Neural progenitor cell (in vitro differentiated cells): ENCODE results near the gene VWF. TPM values are rescaled to one million over a fixed set of nuclear protein-coding genes. Genes with fewer than 3 reads are reported as not detected.

Source experiments
- DNase-seq: peaks from one replicate; pipeline ENCODE4 v3.0.0-alpha.2; 2016; ENCODE audit warnings: low spot score
- H2AFZ ChIP-seq: fragments of 200-600 bp; sonication (generic); replicated peaks from 2 replicates; pipeline ENCODE4 v1.6.1; 2016; ENCODE audit warnings: antibody characterized with exemption
- H3F3A ChIP-seq: fragments of 200-600 bp; sonication (generic); 2 replicates; pipeline ENCODE4 v1.6.1; 2016; ENCODE audit warnings: antibody characterized with exemption, low read depth
- H3K27ac ChIP-seq: fragments of 200-600 bp; sonication (generic); 2 replicates; pipeline ENCODE4 v1.5.1; 2016; ENCODE audit warnings: mild to moderate bottlenecking
- H3K27me3 ChIP-seq: fragments of 200-600 bp; sonication (generic); 2 replicates; pipeline ENCODE4 v1.6.1; 2016; ENCODE audit warnings: mild to moderate bottlenecking, moderate library complexity
- H3K36me3 ChIP-seq: fragments of 200-600 bp; sonication (generic); 2 replicates; pipeline ENCODE4 v1.5.1; 2016
- H3K4me1 ChIP-seq: fragments of 200-600 bp; sonication (generic); 2 replicates; pipeline ENCODE4 v1.6.1; 2016; ENCODE audit warnings: mixed run types
- H3K4me2 ChIP-seq: fragments of 200-600 bp; sonication (generic); 2 replicates; pipeline ENCODE4 v1.6.1; 2016
- H3K4me3 ChIP-seq: fragments of 200-600 bp; sonication (generic); 2 replicates; pipeline ENCODE4 v1.5.1; 2016
- H3K79me2 ChIP-seq: fragments of 200-600 bp; sonication (generic); 2 replicates; pipeline ENCODE4 v1.6.1; 2016; ENCODE audit warnings: low read depth
- H3K9ac ChIP-seq: fragments of 200-600 bp; sonication (generic); 2 replicates; pipeline ENCODE4 v1.6.1; 2016
- H3K9me3 ChIP-seq: fragments of 200-600 bp; sonication (generic); 2 replicates; pipeline ENCODE4 v1.5.1; 2016; ENCODE audit warnings: low read depth
- H4K20me1 ChIP-seq: fragments of 200-600 bp; sonication (generic); 2 replicates; pipeline ENCODE4 v1.6.1; 2016; ENCODE audit warnings: low read depth
- H3K27ac Mint-ChIP-seq: 3 replicates; pipeline ENCODE4 v1.8.0; 2021; ENCODE audit warnings: mixed read lengths
- H3K27me3 Mint-ChIP-seq: 2 replicates; pipeline ENCODE4 v1.8.0; 2022; ENCODE audit warnings: low read depth, mild to moderate bottlenecking, inconsistent platforms, moderate library complexity, mixed read lengths; ENCODE audit not compliant: insufficient read depth
- H3K36me3 Mint-ChIP-seq: 3 replicates; pipeline ENCODE4 v1.8.0; 2021; ENCODE audit warnings: mixed read lengths
- H3K4me1 Mint-ChIP-seq: 3 replicates; pipeline ENCODE4 v1.8.0; 2021; ENCODE audit warnings: mixed read lengths
- H3K4me3 Mint-ChIP-seq: 3 replicates; pipeline ENCODE4 v1.8.0; 2021; ENCODE audit warnings: mild to moderate bottlenecking, moderate library complexity, mixed read lengths
- H3K9me3 Mint-ChIP-seq: 3 replicates; pipeline ENCODE4 v1.8.0; 2020; ENCODE audit warnings: mixed read lengths
- EZH2 ChIP-seq: fragments of 200-600 bp; sonication (generic); IDR thresholded peaks from 2 replicates; pipeline ENCODE4 v1.6.1; 2017; ENCODE audit warnings: antibody characterized with exemption, mild to moderate bottlenecking, moderate library complexity
- EZH2phosphoT487 ChIP-seq: fragments of 200-600 bp; sonication (generic); IDR thresholded peaks from 2 replicates; pipeline ENCODE4 v1.6.1; 2017; ENCODE audit warnings: antibody characterized with exemption
- total RNA-seq: library from RNA; depleted of rRNA; stranded (reverse); fragments of >200 nt; gene quantifications from 2 replicates; pipeline ENCODE4 v1.2.3, GENCODE V29; 2015; ENCODE audit warnings: low replicate concordance
- TF ChIP-seq, protein P1 (sequence below): fragments of 200-600 bp; sonication (generic); IDR thresholded peaks from 2 replicates; pipeline ENCODE4 v1.5.1; 2017; ENCODE audit warnings: antibody characterized with exemption, mild to moderate bottlenecking

Gene VWF
- total RNA-seq, 1 donor from 2014 or later: 8.0 TPM

DNA sequence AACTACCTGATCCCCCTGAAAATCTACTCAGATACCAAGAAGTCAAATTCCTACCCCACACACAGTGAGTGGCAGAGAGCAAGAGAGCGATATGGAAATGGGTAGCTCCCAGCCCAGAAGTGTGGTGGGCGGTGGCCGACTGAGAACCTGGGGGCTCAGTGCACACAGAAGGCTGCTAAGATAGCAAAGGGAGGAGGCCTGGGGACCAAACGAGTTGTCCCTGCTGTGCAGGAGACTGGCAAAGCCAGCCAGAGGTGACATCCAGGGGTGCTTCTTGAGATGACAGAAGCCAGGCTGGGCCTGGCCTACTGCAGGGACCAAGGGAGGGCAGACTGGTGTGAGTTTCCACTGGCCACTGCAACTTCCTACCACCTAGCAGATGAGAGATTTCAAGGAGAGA, 52.9 kb downstream of the VWF start:
- no peaks in the 10 kb centered on the region for H3K79me2 ChIP-seq
- DNase-seq: no peak
- no peaks in the 10 kb centered on the region for H3K9me3 ChIP-seq
- H3K4me2 ChIP-seq: no peak overlapping the region
- H4K20me1 ChIP-seq: no peaks in the 10 kb centered on the region
- no peaks in the 10 kb centered on the region for H3K27me3 ChIP-seq
- H3K9ac ChIP-seq: no peak overlapping the region
- H3K27me3 Mint-ChIP-seq: peaks cover 19% of the 10 kb centered on the region
- no peaks in the 10 kb centered on the region for H3F3A ChIP-seq
- H3K27ac ChIP-seq: no peak overlapping the region
- peaks cover 9% of the 10 kb centered on the region for H3K4me1 ChIP-seq
- H3K4me3 ChIP-seq: no peak overlapping the region
- no peaks in the 10 kb centered on the region for H3K9me3 Mint-ChIP-seq
- no peak overlapping the region for H2AFZ ChIP-seq
- no peaks in the 10 kb centered on the region for H3K36me3 ChIP-seq
- H3K36me3 Mint-ChIP-seq: no peaks in the 10 kb centered on the region
- no peak overlapping the region for H3K4me3 Mint-ChIP-seq
- H3K27ac Mint-ChIP-seq: peak overlapping the region; percentile 16
- H3K4me1 Mint-ChIP-seq: peaks cover 38% of the 10 kb centered on the region
- TF ChIP-seq EZH2 (no peak), EZH2phosphoT487 (no peak)
- TF ChIP-seq, protein P1, sequence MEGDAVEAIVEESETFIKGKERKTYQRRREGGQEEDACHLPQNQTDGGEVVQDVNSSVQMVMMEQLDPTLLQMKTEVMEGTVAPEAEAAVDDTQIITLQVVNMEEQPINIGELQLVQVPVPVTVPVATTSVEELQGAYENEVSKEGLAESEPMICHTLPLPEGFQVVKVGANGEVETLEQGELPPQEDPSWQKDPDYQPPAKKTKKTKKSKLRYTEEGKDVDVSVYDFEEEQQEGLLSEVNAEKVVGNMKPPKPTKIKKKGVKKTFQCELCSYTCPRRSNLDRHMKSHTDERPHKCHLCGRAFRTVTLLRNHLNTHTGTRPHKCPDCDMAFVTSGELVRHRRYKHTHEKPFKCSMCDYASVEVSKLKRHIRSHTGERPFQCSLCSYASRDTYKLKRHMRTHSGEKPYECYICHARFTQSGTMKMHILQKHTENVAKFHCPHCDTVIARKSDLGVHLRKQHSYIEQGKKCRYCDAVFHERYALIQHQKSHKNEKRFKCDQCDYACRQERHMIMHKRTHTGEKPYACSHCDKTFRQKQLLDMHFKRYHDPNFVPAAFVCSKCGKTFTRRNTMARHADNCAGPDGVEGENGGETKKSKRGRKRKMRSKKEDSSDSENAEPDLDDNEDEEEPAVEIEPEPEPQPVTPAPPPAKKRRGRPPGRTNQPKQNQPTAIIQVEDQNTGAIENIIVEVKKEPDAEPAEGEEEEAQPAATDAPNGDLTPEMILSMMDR: no peak

DNA sequence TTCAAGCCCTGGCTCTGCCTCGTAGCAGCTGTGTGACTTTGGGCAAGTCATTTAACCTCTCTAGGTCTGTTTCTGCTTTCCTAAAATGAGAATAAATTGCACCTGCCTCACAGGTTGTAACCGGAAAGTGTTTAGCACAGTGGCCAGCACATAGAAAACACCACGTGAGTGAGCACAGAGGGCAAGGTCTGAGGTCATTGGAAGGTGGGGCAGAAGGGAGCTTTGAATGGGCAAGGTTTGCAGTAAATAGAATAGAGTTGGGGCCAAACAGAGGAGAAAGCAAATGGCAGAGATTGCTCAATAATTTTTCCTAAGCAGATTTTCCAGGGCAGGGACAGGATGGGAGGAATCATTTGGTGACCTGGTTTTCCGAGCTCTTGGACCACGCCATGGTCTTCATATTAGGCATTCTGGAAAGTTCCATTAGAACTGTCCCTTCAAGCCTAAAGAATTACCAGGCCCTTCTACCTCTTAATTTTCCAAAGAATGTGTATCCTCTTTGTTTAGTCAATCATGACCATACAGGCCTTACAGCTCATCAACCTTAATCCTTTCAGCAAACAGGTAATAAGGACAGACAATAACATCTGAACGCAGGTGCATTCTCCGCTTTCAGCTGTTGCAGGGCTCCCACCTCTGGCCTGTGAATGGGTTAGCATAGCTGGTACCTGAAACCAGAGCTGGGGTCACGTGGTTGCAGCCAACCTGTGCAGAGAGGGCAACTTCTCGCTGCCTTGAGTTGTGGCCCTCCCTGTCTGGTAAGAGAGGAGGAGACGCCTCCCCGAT, 53.8 kb downstream of the VWF start:
- H2AFZ ChIP-seq: no peak overlapping the region
- no peaks in the 10 kb centered on the region for H4K20me1 ChIP-seq
- H3F3A ChIP-seq: no peaks in the 10 kb centered on the region
- no peak overlapping the region for H3K27ac ChIP-seq
- TF ChIP-seq, protein P1: no peak
- no peak for TF ChIP-seq EZH2phosphoT487
- TF ChIP-seq EZH2: no peak
- Mint-ChIP-seq H3K4me1 (peaks cover 33% of the 10 kb centered on the region), H3K9me3 (no peaks in the 10 kb centered on the region), H3K36me3 (no peaks in the 10 kb centered on the region), H3K27ac (peak overlapping the region; percentile 65), H3K27me3 (peaks cover 14% of the 10 kb centered on the region), H3K4me3 (no peak overlapping the region)
- no peaks in the 10 kb centered on the region for H3K36me3 ChIP-seq
- no peaks in the 10 kb centered on the region for H3K27me3 ChIP-seq
- peaks cover 9% of the 10 kb centered on the region for H3K4me1 ChIP-seq
- no peak for DNase-seq
- no peaks in the 10 kb centered on the region for H3K9me3 ChIP-seq
- H3K4me2 ChIP-seq: no peak overlapping the region
- H3K79me2 ChIP-seq: no peaks in the 10 kb centered on the region
- no peak overlapping the region for H3K9ac ChIP-seq
- H3K4me3 ChIP-seq: no peak overlapping the region

DNA sequence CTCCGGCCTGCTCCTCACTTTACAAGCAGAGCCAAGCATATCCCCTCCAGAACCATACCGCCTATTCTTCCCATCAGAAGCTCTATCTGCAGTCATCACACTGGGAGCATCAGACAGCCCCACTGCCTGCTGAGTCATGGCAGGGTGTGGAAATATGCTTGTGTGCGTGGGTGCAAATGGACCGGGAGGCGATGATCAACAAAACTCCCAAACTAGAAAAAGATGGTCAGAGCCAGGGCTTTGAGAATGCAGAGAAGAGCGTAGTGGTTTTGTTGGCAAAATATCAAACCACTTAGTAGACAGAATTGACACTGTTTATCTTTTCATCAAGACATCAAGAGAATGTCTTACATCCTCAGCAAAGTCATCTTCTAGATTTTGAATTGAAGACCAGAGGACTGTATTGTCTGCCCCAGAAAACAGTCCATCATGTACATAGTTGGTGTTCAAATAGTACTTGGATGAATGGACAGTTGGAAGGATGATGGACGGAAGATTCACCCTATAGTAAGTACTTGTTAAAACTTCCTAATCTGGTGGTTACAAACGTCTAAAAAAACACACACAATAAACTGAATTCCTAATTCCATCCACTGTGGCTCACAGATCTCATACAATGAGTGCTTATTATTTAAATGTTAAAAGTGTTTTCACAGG, 54.9 kb downstream of the VWF start:
- no peaks in the 10 kb centered on the region for H3K27me3 ChIP-seq
- Mint-ChIP-seq H3K27ac (peak overlapping the region; percentile 30), H3K27me3 (peaks cover 14% of the 10 kb centered on the region), H3K4me1 (peaks cover 23% of the 10 kb centered on the region), H3K36me3 (no peaks in the 10 kb centered on the region), H3K4me3 (no peak overlapping the region), H3K9me3 (no peaks in the 10 kb centered on the region)
- peaks cover 3% of the 10 kb centered on the region for H3K4me1 ChIP-seq
- H3K36me3 ChIP-seq: no peaks in the 10 kb centered on the region
- no peak for DNase-seq
- H3F3A ChIP-seq: no peaks in the 10 kb centered on the region
- no peaks in the 10 kb centered on the region for H4K20me1 ChIP-seq
- no peaks in the 10 kb centered on the region for H3K9me3 ChIP-seq
- no peak overlapping the region for H2AFZ ChIP-seq
- H3K9ac ChIP-seq: no peak overlapping the region
- H3K79me2 ChIP-seq: no peaks in the 10 kb centered on the region
- H3K27ac ChIP-seq: no peak overlapping the region
- H3K4me3 ChIP-seq: no peak overlapping the region
- TF ChIP-seq, protein P1: no peak
- H3K4me2 ChIP-seq: no peak overlapping the region
